T-helper 9 cell (primary cell): Measurements from ENCODE around the gene PDZD4.
"Not testable (repeated sequence)": the region's sequence is repeated elsewhere in the genome, so short reads cannot be mapped to it uniquely, and the experiment has no call there.

ENCODE experiments used
- DNase-seq: peaks from one replicate; pipeline ENCODE4 v3.0.0-alpha.2; 2020

Gene PDZD4

DNA sequence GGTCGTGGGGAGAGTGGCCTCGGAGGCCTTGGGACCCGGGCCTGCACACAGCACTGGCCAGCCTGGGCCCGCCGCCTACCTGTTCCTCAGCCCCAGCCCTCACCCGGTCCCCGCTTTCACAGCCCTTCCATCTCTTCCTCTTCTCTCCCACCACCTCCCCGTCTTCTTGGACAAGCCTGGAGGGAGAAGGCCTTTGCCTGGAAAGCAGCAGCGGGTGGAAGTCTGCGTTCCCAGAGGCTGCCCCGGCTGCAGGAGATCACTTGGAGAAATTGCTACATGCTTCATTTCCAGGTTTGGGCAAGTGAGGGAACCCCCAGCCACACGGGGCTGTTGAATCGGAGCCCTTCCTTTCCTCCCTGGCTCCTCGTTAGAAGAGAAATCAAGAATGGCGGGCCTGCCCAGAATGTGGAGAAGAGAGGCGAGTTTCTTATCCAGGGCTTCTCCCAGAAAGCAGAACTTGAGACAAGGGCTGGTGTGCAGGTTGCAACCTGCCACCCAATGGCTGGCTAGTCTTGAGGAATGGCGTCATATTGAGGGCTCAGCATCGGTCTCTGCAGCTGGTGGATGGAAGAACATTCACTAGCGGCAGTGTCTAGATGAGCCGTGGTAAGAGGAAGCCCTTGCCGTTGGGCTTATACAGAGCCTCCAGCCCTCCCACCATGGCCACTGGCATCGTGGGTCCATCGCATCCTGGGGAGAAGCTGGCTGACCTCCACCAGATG lies 1.2 kb upstream of the PDZD4 start:
- DNase-seq, result no peak

DNA sequence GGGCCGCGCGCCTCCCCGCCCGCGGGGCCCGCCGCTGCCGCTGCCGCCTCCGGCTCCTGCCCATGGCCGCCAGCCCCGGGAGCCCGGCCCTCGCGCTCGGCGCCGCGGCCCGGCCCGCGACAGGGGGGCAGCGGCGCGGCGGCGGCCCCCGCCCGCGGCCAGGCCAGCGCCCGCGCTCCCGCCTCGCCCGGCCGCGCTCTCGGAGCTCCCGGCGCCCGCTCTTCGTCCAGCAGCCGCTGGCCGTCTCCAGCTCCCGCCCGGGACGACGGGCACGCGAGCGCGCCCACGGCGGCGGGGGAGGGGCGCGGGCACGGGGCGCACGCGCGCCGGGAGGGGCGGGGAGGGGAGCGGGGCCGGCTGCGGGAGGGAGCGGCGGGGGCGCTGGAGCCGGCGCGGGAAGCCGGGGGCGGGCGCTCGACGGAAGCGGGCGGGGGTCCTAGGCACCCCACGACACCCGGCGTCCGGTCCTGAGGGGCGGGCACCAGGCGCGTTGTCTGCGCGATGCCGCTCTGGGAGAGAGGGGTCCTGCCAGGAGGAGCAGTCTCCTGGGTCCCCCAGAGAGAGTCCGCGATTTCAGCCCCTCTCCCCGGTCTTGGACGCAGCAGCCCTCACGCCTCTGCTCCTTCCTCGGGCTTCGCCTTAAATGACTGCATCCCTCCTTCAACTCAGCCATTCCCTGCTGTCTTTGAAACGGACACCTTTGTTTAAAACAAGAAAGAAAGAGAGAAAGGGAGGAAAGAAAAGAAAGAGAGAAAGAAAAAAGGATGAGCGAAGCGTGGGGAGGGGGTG lies 490 bp upstream of the PDZD4 start:
- no peak for DNase-seq

DNA sequence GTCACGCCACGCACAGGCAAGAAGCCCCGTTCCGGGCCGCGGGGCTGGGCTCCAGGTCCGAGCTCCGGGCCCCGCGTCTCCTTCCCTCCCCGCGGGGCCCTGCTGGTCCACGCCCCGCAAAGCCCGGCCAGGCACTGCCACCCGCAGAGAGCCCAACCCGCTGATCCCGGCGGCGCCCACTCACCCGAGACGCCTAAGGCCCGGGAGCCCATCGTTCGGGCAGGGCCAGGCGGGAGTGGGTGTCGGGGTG lies 870 bp downstream of the PDZD4 start:
- DNase-seq, result no peak

DNA sequence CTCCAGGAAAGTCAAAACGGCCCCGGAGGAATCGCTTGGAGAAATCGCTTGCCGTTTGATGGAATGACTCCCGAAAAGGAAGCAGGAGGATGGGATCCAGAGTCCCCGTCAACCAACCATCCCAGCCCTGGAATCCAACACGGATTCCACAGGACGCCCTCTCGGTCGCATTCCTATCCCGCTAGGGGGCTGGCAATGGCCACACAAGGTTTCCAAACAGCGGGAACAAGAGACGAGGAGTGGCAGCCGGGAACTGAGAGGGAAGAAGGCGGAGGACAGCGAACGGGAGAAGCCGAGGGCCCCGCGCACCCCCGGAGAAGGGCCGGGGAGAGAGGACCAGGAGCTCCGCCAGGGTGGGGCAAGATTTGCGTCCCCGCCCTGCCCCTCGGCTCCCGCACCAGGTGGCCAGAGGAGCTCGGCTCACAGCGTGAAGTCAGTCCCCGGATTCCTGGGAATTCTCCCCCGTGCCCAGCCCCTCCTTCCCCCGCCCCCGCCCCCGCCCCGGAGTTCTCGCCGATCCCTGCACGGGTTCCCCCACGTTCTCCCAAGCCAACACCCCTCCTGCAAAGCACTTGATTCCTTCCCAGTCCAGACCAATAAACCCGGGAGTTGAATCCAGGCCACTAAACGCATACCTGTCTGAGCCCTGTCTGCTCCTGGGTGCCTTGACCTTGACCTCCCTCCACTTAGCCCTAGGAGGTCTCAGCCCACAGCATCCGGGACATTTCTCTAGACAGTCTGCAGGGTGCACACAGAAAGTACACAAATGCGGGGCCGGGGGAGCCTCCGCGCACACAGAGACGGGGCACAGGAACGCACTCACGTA lies 1.4 kb downstream of the PDZD4 start:
- DNase-seq, result no peak

DNA sequence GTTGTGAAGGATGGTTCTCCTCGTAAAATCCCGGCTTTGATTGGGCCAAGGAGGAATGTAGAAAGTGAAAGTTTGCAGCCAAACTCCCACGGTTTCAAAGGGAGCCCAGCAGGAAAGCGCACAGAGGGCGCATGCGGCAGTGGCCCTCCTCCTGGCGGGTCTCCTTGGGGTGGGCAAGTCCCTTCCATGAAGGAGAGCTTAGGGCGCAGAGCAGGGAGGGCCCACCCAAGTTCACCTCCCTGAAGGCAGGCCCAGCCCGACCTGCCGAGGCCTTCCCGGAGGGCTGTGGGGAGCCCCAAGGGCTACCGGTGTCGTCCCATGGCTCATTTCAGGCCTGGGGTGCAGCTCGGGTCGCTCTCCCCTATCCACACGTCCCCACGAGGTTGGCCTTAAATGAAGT lies 2.0 kb downstream of the PDZD4 start:
- no peak for DNase-seq

DNA sequence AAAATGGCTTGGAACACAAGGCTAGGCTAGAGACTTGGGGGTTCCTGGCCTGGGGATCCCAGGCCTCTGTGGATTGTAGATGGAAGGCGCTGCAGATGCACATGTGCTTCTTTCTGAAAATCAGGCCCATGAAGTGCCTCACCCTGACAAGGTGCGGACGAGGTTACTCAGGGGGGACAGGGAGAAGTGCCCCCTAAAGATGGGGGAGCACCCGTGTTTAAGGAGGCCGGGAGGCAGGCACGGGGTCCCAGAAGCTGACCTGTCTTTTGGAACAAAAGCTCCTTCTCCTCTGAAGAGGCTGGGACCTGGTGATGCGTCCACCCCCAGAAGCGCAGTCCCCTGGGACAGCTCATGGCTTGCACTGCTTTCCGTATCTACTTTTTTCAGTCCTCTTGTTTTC lies 2.4 kb downstream of the PDZD4 start:
- no peak for DNase-seq

DNA sequence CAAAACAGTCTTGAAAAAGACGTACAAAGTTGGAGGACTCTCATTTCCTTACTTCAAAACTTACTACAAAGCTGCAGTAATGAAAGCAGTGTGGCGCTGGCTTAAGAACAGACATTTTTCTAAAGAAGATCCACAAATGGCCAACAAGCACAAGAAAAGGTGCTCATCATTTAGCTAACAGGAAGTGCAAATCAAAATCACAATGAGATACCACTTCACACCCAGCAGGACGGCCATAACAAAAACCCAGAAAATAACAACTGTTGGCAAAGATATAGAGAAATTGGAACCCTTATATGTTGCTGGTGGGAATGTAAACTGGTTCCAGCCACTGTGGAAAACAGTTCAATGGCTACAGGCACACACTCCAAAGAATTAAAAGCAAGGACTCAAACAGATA lies 3.3 kb downstream of the PDZD4 start:
- no peak for DNase-seq

DNA sequence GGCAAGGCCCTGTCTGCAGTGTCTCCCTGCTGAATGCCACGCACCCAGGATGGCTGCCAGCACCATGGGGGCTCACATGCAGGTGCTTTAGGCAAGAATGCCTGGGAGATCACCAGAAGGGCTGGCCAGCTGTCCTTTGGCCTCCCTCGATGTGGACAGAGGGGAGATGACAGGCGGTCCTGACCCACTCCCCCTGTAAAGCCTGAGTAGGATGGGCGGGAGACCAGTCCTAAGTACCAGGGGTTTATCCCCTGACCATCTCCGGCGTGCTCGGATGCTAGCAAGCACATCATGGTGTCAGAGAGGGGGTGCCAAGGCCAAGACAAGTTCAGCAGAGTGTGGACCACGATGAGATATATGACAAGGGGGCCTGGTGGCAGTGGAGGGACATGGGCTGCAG lies 5.3 kb downstream of the PDZD4 start:
- DNase-seq, result no peak

DNA sequence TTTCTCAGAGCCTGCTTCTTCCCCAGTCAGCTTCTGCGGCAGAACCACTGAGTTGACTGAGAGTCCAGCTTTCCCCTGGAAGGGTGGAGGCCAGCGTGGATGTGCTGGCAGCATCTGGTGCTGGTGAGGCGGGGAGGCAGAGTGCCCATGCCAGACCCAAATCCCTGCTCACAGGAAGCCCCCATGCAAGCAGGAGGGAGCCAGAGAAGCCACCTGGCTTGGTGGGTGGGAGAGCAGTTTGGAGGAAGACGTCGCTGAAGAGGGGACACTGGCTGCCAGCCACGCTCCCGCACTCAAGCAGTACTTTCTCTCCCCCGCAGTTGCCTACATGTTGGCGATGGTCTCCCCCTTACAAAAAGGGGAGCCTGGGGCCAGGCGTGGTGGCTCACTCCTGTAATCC lies 6.0 kb downstream of the PDZD4 start:
- DNase-seq, result no peak

DNA sequence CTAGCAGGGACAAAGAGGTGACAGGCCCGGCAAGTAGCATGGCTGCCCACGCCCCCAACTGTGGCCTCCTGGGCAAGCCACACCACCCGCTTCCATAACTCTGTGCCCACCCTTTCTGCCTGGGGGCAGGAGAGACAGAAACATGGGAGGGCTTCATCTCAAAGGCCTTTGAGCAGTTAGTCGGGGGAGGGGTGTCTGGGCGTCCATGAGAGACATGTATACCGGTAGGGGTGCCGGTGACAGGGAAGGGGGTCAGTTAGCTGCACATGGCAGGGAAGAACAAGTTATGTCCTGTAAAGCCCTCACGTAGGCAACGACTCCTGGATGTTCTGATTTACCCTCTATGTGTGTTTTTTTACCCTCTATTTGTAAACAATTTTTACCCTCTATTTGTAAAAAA lies 9.3 kb downstream of the PDZD4 start:
- no peak for DNase-seq

DNA sequence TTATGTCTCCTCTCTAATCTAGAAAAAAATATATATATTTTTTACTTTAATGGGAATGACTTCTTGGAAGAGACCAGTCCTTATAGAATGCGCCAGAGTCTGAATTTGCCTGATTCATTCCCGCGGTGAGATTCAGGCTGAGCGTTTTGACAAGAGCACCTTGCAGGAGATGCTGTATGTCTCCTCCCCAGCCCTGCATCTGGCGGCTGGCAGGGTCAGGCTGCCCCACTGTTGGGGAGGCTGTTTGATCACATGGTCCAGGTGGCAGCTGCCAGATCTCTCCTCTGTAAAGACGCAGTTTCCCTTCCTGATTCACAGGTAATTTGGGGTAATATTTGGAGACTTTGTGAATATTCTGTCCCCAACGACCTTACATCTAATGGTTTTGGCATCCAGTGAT lies 9.7 kb downstream of the PDZD4 start:
- no peak for DNase-seq

DNA sequence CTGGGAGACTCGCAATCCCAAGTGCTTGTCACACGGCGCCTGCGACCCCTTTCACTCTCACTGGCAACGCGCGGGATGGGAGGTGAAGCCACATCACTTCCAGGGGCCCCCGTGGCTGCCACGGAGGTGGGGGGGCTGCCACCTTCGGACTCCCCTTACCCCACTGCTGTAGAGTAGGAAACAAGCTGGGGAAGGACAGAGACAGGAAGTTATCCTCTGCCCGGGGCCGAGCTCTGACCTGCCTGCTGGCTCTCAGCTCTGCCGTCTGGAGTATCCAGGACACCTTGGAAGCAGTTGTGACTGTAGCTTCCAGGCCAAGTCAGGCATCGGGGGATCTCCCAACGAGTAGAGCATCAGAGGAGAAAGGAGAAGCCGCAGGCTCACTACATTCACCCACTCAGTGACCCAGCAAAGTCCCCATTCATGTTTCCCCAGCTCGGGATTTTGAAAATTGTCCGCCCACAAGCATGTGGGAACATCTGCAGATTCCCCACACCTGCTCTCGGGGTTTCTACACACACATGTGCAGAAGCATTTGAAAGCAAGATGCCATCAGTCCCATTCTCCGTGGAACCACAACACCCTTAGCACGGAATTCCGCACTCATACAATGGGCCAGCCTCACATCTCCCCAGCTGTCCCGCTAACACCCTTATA lies 10.8 kb downstream of the PDZD4 start:
- DNase-seq, result no peak

DNA sequence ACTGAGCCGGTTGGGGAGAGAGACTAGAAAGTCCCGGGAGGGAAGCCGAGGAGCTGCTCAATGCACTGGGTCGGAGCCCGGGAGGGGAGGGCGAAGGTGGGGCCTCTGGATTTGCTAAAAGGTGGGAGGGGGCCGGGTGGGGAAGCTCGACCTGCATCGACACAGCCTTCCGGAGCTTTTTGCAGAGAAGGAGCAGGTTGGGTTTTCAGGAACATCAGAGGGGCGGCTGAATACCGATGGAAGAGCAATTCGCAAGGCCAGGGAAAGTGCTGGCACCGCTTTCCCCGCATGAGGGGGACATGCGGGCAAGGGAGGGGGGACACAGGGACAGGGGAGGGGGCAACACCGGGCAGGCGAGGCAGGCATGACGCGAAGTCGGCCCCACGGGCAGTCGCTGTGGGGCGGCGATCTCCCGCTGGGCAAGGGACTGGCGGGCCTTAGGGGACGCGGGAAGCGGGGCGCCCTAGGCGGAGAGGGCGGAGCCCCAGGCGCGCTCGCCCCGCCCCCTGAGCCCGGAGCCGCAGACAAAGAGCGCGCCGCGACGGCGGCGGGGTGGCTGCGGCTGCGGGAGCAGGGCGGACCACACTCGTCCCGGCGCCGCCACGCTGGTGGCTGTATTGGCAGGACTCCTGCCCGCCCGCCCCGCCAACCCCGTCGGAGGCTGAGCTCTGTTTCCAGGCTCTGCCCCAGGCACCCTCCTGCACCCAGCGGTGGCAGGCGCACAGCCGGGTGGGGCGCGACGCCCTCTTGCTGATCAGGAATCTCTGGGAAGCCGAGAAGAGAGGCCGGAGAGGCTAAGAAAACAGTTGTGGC lies 11.6 kb downstream of the PDZD4 start:
- peak; percentile 53 for DNase-seq

DNA sequence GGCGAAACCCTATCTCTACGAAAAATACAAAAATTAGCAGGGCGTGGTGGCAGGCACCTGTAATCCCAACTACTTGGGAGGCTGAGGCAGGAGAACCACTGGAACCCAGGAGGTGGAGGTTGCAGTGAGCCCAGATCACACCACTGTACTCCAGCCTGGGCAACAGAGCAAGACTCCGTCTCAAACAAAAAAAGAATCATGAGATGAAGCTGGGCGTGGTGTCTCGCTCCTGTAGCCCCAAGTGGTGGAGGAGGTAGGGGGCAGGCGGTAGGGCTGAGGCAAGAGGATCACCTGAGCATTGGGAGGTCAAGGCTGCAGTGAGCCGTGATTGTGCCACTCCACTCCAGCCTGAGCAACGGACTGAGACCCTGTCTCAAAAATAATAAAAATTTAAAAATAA lies 12.3 kb downstream of the PDZD4 start:
- DNase-seq, result not testable (repeated sequence)

DNA sequence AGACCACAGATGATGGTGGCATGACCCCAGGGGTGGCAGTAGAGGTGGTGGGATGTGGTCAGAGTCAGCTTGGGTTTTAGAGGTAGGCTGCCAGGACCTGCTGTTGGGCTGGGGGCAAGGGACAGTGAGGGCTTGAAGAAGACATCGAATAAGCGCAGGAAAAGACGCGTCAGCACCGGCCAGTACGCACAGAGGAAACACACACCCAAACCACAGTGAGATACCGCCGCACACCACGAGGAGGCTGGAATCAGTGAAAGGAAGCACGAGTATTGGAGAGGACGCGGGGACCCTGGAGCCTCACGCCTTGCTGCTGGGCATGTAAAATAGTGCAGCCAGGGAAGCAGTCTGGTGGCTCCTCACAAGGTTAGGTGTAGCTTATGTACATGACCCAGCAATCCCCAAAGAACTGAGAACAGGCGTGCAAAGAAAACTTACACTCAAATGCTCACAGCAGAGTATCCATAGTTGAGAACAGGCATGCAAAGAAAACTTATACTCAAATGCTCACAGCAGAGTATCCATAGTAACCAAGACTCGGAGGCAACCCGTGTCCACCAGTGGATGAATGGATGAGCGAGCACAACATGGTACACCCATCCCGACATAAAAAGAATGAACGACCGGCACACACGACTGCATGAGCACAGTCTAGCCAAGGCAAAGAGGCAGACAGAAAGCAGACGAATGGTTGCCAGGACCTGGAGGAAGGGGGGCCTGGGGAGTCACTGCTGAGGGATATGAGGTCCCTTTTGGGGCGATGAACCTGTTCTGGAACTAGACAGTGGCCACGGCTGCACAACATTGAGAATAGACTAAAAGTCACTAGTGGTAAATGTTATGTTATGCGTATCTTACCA lies 13.3 kb downstream of the PDZD4 start:
- DNase-seq, result peak; percentile 34

DNA sequence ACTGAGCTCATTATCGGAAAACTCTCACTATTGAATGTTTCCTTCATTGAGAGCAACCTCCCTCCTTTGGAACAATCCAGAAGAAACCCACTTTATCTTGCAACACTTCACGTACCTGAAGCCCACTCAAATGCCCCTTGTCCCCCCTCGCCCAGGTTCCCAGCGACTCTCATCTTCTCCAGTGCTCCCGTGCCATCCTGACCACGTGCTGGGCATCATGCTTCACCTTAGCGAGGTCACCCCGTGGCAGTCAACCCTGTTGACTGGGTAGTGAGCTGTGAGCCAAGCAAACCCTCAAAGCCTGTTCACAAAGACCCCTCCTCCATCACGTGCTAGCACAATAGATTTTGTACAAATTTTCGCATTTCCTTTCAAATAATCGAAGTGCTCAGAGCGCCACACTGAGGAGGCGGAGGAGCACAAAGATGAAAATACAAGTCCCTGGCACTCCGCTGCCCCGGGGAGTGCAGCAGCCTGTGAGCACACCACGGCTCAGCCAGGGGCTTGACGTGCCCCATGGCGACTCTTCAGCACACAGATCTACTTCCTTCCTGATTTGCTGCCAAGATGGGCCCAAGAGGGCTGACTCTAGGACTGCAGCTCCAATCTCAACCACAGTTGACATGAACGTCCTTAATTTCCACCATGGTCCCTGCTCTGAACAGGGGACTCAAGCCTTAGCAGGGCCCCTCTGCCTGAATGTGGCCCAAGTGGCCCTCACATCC lies 15.6 kb downstream of the PDZD4 start:
- DNase-seq, result no peak

DNA sequence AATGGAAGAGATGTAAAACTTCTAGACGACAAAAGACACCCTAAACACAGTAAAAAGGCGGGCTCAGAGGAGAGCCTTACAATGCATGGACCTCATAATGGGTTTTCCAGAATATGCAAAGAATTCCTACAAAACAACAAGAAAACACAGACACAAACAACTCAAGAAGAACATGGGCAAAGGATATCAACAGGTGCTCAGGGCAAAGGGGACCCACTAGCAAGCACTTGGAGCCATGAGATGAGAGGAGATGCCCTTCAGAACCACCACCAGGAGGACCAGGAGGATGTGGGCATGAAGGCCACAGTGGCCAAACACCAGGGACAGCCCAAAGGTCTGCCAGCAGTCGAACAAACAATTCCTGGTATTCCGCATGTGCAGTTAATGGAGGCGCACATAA lies 17.2 kb downstream of the PDZD4 start:
- DNase-seq, result no peak

DNA sequence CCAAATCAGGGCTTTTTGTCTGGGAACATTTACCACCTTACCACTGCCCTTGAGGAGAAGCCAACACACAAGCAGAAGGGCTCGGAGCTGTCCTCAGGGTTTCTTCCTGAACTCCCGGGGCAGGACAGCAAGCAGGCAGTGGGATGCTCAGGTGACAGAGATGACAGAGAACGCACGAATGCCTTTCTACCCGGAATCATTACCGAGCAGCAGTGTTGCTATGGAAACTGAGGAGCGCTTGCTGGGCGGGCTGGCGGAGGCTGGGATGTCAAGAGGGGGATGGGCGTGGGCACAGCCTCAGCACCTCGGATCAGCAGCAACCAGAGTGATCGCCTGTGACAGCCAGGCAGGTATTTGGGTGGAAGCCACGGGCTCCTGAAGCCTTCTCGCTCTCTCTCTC lies 18.1 kb downstream of the PDZD4 start:
- no peak for DNase-seq

DNA sequence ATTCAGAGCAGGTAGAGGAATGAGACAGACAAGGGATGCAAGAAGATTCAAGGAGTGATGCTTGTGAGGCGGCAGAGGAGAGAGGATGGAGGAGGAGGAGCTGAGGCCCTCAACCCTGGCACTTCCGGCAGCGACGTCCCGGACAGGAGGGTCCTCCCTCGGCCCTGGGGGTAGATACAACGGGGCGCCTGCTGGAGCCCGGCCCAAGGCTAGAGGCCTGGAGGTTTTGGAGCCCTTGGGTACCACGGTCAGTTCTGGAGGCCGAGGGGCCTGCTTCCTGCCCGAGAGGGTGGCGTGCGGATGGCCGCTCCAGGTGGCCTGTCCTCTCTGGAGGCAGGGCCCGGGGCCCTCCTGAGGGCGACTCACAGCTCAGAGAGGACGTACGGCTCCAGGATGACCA lies 22.4 kb downstream of the PDZD4 start:
- no peak for DNase-seq

DNA sequence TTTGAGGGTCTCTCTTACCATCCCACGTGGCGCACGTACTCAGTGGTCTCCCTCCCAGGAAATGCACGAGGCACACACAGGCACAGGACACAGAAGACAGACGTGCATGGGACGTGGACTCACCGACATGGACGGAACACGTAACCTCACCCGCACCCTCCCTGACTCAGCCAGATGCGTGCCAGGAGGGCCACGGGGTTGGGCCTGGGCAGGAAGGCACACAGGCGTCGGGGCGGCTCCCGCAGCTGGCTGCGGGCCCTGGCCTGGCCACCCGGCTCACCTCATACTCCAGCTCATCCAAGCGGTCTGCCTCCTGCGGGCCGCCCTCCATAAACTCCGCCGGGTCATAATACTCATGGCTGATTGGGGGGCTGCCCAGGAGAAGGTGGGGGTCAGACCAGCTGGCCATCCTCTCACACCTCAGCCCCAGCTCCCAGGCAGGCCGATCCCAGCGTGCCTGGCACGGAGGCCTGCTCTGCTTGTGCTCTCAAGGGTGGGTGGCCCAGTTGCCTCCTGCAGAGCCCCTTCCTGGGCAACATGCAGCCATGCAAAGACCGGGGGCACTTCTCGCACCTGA lies 23.3 kb downstream of the PDZD4 start:
- no peak for DNase-seq

DNA sequence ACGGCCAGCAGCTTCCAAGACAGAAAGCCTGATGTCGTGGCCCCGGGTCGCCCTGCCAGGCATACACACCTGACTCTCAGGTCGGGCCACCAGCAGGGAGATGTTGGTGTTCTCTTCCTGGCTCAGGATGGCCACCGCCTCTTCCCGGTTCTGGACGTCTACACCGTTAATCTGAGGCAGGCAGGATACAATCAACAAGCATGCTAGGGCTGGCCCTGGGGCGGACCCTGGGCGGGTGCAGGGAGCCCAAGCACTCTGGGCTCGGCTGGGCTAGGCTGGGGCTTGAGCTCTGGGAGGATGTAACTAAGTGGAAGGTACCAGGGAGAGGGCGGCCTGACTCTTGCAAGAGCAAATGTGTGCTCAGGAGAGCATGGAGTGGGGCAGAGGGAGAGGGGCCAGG lies 24.9 kb downstream of the PDZD4 start:
- no peak for DNase-seq
